GM19099 (cell line): Measurements from ENCODE around the gene DHX57.

ENCODE experiments used
- POLR2A ChIP-seq: IDR thresholded peaks from 3 replicates; pipeline ENCODE4 v1.6.1; 2011; ENCODE audit warnings: low read depth; ENCODE audit not compliant: insufficient read length; ENCODE audit errors: extremely low read depth

The DHX57 gene

DNA sequence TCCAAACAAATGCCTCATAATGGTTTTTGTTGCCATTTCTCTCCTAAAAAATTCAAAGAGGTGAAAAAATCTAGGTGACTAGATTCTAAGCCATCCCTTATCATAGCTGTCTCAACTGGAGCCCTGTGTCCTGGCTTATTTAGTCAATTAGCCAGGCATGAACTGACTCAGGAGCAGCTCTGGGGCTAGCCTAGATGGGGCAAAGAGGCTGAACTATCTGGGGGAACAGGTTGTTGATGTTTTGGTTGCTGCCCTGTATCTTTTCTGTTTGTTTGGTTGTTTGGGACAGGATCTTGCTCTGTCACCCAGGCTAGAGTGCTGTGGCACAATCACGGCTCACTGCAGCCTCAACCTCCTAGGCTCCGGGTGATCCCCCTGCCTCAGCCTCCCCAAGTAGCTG is 83.0 kb downstream of the DHX57 start:
- TF ChIP-seq POLR2A = no peak

DNA sequence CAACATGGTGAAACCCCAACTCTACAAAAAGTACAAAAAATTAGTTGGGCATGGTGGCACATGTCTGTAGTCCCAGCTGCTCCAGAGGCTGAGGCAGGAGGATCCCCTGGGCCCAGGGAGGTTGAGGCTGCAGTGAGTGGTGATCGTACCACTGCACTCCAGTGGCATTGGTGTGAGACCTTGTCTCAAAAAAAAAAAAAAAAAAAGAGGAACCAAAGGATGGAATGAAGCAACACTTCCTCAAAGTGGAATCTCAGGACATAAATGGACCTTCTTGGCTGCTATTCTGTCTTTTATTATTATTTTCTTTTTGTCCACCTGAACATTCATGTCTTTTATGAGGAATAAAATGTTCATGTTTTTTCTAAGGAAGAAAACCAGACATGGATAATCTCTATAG is 84.0 kb downstream of the DHX57 start:
- TF ChIP-seq POLR2A = no peak

- TF ChIP-seq POLR2A = no peak
Measured at GRCh38 chr2:38789691-38790090, 86.0 kb downstream of the DHX57 start.

DNA sequence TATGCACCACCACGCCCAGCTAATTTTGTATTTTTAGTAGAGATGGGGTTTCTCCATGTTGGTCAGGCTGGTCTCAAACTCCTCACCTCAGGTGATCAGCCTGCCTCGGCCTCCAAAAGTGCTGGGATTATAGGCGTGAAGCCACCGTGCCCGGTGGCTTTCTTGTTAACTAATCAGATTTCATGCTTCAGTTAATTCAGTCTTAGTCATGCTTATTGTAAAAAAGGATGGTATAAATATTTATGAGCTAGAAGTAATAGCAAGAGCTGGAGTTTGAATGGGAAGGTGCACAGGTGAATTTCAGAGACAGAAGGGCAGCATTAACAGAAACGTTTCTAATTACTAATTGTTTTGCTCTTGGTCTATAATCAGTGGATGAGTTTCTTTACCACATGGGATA is 87.4 kb downstream of the DHX57 start:
- no peak for TF ChIP-seq POLR2A

DNA sequence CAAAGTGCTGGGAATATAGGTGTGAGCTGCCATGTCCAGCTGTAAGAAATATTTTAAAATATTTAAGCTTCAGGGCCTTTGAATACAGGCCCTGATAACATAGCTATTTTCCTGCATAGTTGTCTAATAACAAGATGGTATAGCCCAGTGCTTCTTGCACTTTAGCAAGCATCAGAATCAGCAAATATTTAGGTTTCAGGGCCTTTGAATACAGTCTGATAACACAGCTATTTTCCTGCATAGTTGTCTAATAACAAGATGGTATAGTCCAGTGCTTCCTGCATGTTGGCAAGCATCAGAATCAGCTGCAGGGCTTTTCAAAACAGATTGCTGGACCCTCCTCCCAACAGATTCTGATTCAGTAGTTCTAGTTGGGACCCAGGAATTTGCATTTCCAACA is 92.1 kb downstream of the DHX57 start:
- TF ChIP-seq POLR2A = no peak

DNA sequence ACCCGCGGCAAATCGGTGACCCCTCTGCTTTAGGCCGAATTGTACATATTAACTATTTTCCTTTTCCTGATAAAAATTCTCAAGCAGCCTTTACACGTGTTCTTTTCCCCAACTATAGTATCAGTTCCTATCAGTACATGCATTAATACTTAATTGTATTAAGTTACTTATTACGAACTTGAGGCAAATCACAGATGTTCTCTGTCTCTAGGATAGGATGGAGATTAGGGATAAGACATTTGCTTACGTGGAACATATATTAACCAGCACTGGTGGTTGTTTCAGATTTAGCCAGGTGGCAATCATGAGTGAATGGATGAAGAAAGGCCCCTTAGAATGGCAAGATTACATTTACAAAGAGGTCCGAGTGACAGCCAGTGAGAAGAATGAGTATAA is 97.0 kb downstream of the DHX57 start:
- no peak for TF ChIP-seq POLR2A

DNA sequence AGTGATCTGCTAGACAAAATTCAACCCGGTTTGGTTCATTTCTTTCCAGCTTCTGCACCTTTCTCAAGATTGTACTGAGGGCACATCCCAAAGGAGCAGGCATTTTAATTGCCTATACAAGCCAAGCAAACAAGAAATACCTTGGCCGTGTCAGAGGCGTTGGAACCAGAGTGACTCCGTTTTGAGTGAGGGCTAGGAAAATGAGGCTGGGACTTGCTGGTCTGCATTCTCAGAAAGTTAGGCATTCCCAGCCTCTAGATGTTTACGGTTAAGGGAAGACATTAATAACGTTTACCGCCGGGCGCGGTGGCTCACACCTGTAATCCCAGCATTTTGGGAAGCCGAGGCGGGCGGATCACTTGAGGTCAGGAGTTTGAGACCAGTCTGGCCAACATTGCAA is 99.2 kb downstream of the DHX57 start:
- TF ChIP-seq POLR2A = no peak

- no peak for TF ChIP-seq POLR2A
Measured at GRCh38 chr2:38775921-38776225, 99.9 kb downstream of the DHX57 start.

DNA sequence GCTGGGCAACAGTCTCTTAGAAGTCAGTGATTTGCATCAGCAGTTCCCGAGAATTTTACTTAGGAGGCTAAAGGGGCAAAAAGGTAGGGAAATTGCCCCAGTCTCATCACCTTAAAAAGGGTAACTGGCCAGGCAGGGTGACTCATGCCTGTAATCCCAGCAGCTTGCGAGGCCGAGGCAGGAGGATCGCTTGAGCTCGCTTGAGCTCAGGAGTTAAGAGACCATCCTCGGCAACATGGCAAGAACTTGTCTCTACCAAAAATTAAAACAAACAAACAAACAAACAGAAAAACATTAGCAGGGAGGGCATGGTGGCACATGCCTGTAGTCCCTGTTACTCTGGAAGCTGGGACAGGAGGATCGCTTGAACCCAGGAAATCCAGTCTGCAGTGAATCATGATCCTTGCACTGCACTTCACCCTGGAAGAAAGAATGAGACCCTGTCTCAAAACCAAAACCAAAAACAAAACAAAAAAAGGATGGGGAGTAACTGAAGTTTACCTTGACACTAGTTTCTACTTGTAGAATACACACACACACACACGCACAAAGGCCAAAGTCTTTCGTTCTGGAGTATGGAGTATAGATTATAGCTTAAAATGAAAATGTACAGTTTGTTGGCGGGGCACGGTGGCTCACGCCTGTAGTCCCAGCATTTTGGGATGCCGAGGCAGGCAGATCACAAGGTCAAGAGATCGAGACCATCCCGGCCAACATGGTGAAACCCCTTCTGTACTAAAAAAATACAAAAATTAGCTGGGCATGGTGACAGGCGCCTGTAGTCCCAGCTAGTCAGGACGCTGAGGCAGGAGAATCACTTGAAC is 100.4 kb downstream of the DHX57 start:
- TF ChIP-seq POLR2A = no peak

DNA sequence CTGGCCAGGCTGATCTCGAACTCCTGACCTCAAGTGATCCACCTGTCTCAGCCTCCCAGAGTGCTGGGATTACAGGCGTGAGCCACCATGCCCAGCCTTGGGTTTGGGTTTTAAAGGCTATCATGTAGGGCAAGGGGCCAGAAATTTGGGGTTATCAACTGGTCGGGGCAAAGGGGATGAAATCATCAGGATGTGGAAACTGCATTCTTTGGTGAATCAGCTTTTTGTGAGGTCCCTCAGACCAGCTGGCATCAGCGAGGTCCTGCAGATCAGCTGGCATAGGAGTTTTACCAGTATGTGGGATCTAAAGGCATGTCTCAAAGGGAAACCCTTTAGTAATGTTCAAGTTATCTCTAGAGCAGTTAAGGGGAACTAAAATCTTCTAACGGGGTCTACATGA is 104.1 kb downstream of the DHX57 start:
- no peak for TF ChIP-seq POLR2A

DNA sequence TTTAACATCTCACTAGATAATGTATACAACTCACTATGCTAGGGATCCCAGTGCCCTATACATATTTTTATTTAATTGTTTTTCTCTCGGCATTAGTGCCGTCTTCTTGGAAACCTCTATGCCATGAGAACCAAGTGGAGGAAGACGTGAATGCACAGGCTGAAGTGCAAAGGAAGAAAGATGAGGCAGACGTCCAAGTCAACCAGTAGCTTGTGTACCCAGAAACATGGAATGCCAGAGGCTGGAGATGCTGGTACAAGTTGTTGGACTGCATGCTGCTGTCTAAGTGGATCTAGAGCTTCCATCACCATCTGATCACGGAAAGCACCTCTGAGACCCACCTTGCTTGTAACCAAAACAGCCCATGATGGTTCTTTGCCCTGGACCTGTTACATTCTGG is 110.2 kb downstream of the DHX57 start:
- TF ChIP-seq POLR2A = no peak

GRCh38 chr2:38765149-38765548 is 110.6 kb downstream of the DHX57 start:
- no peak for TF ChIP-seq POLR2A

DNA sequence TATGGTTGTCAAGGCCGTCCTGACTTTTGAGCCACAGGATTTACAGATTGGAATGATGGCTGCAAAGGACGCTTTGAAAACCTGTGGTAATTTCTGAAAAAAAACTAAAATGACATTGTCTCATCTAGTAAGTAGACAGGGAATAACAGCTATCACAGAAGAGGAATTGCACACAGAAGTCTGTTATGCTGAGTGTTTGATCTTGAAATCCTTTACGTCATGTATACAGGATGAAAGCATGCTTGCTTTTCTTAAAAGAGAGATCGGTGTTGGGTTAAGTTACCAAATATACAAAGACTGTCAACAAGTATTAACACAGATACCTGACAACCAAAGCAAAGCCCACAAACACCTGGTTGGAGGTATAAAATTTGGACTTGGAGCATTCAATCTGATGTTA is 112.0 kb downstream of the DHX57 start:
- no peak for TF ChIP-seq POLR2A

GRCh38 chr2:38763228-38763627 is 112.5 kb downstream of the DHX57 start:
- no peak for TF ChIP-seq POLR2A

- TF ChIP-seq POLR2A = no peak
Measured at GRCh38 chr2:38754506-38754905, 121.2 kb downstream of the DHX57 start.

DNA sequence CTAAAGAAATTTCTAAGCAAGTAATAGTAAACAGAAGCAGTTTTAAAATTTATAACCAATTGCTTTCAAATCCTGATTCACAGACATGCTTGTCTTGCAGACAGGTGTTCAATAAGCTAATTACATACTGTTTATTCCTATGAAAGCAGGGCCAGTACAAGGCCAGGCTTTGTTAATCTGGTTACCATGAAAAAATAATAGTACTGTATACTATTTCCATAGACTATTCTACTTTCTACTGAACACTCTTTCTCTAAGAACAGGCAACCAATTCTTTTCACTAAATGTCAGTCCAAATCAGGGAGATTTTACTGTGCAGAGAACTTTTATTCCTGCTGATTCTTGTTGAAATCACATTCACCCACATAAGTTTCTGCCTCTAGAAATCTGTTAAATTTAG is 121.7 kb downstream of the DHX57 start:
- TF ChIP-seq POLR2A = no peak
